ENCODE measurements around the gene PPIH. TPM values are rescaled to one million over a fixed set of nuclear protein-coding genes. Genes with fewer than 3 reads are reported as not detected.
"Not testable (repeated sequence)": the region's sequence is repeated elsewhere in the genome, so short reads cannot be mapped to it uniquely, and the experiment has no call there.

PPIH gene
- total RNA-seq, 6 experiments from 2014 or later, result 8.1 to 14.9 (median 9.2) TPM

- H3K9me3 ChIP-seq, result no peaks in the 10 kb centered on the region
- intact Hi-C loops (cut with DNase I), result no loop called here
- ATAC-seq, result no peak
- no peaks in the 10 kb centered on the region for H3K27me3 ChIP-seq
- H3K27ac ChIP-seq, result no peak overlapping the region
- no peaks in the 10 kb centered on the region for H3K4me1 ChIP-seq
- no peak for DNase-seq
- H3K36me3 ChIP-seq, result peaks cover 12 to 68% (median 36%) of the 10 kb centered on the region in 4 donors
- TF ChIP-seq POLR2A (IDR thresholded peaks at IDR 0.05) (no peak), CTCF (IDR thresholded peaks at IDR 0.05) (no peak)
- H3K4me3 ChIP-seq, result no peak overlapping the region
- WGBS (ENCODE audit: insufficient coverage, low coverage, low lambda C conversion rate, missing lambda C conversion rate), result 87% methylated on average over 4 of the region's 4 CpGs
Observed at GRCh38 chr1:42698081-42698813, 40.0 kb downstream of the PPIH start.

GRCh38 chr1:42700006-42700405, 41.8 kb downstream of the PPIH start:
- peaks cover 14 to 83% (median 36%) of the 10 kb centered on the region in 4 donors for H3K36me3 ChIP-seq

GRCh38 chr1:42703888-42704464, 45.8 kb downstream of the PPIH start:
- intact Hi-C loops (cut with DNase I), result no loop called here
- Histone ChIP-seq H3K27me3 (no peaks in the 10 kb centered on the region), H3K9me3 (no peaks in the 10 kb centered on the region), H3K36me3 (peaks cover 12 to 60% (median 23%) of the 10 kb centered on the region in 4 donors), H3K4me3 (no peak overlapping the region), H3K27ac (no peak overlapping the region), H3K4me1 (no peaks in the 10 kb centered on the region)
- no peak for ATAC-seq
- no peak for TF ChIP-seq POLR2A (IDR thresholded peaks at IDR 0.05)
- no peak for TF ChIP-seq CTCF (IDR thresholded peaks at IDR 0.05)
- 93% methylated on average over 7 of the region's 7 CpGs for WGBS (ENCODE audit: insufficient coverage, low coverage, low lambda C conversion rate, missing lambda C conversion rate)
- no peak for DNase-seq

More at GRCh38 chr1:42700006-42700405, 41.8 kb downstream of the PPIH start:
- TF ChIP-seq POLR2A (IDR thresholded peaks at IDR 0.05), result no peak
- no peak for DNase-seq
- no peak for ATAC-seq
- Histone ChIP-seq H3K4me3 (no peak overlapping the region), H3K9me3 (no peaks in the 10 kb centered on the region), H3K27me3 (no peaks in the 10 kb centered on the region), H3K4me1 (no peaks in the 10 kb centered on the region), H3K27ac (no peak overlapping the region)
- intact Hi-C loops (cut with DNase I), result no loop called here

GRCh38 chr1:42712808-42713207, 54.6 kb downstream of the PPIH start:
- DNase-seq; H3K27me3 ChIP-seq; H3K27ac ChIP-seq; intact Hi-C loops (cut with DNase I); H3K36me3 ChIP-seq; H3K4me3 ChIP-seq; H3K4me1 ChIP-seq; H3K9me3 ChIP-seq: not testable (repeated sequence)
- WGBS (ENCODE audit: insufficient coverage, low coverage, low lambda C conversion rate, missing lambda C conversion rate), result 70% methylated on average over 3 of the region's 3 CpGs
- peak in 3 of 4 donors; percentile 37 to 60 (median 52) for ATAC-seq

- Histone ChIP-seq H3K36me3 (no peaks in the 10 kb centered on the region), H3K9me3 (no peaks in the 10 kb centered on the region), H3K27me3 (no peaks in the 10 kb centered on the region), H3K27ac (no peak overlapping the region), H3K4me1 (peaks cover 0 to 8% (median 0%) of the 10 kb centered on the region in 4 donors), H3K4me3 (no peak overlapping the region)
- no peak for DNase-seq
- intact Hi-C loops (cut with DNase I), result no loop called here
- TF ChIP-seq POLR2A (IDR thresholded peaks at IDR 0.05), result no peak
- TF ChIP-seq CTCF (IDR thresholded peaks at IDR 0.05), result no peak
- ATAC-seq, result no peak
Observed at GRCh38 chr1:42713293-42713692, 55.1 kb downstream of the PPIH start.

- DNase-seq; H3K27me3 ChIP-seq; H3K27ac ChIP-seq; intact Hi-C loops (cut with DNase I); ATAC-seq; H3K4me1 ChIP-seq; H3K4me3 ChIP-seq; H3K9me3 ChIP-seq; H3K36me3 ChIP-seq: not testable (repeated sequence)
Observed at GRCh38 chr1:42714441-42714840, 56.2 kb downstream of the PPIH start.
